ENCODE measurements around the gene NR5A1. TPM values are rescaled to one million over a fixed set of nuclear protein-coding genes. Genes with fewer than 3 reads are reported as not detected.

The NR5A1 gene
- total and polyA plus RNA-seq, 2 experiments from 2014 or later: 0.21 TPM; not detected in 1

GRCh38 chr9:124485201-124485600, 22.0 kb downstream of the NR5A1 start:
- Mint-ChIP-seq H3K27me3 (ENCODE audit: insufficient read depth, low read depth, poor library complexity) (peaks cover 28% of the 10 kb centered on the region), H3K9me3 (no peaks in the 10 kb centered on the region), H3K4me3 (no peak overlapping the region), H3K36me3 (ENCODE audit: low read depth) (no peaks in the 10 kb centered on the region; the same call in 2 of the 3 replicates), H3K4me1 (peaks cover 33% of the 10 kb centered on the region), H3K27ac (no peak overlapping the region)
- TF ChIP-seq, protein P1, sequence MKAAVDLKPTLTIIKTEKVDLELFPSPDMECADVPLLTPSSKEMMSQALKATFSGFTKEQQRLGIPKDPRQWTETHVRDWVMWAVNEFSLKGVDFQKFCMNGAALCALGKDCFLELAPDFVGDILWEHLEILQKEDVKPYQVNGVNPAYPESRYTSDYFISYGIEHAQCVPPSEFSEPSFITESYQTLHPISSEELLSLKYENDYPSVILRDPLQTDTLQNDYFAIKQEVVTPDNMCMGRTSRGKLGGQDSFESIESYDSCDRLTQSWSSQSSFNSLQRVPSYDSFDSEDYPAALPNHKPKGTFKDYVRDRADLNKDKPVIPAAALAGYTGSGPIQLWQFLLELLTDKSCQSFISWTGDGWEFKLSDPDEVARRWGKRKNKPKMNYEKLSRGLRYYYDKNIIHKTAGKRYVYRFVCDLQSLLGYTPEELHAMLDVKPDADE (IDR thresholded peaks at IDR 0.05): no peak
- TF ChIP-seq NANOG (IDR thresholded peaks at IDR 0.05; ENCODE audit: borderline replicate concordance) (no peak), POLR2AphosphoS5 (IDR thresholded peaks at IDR 0.05; ENCODE audit: low read depth) (no peak), REST (IDR thresholded peaks at IDR 0.05; ENCODE audit: unreplicated experiment) (no peak), ZNF331 (CRISPR knock-in tag; IDR thresholded peaks at IDR 0.05; ENCODE audit: low read depth) (no peak), JUNB (IDR thresholded peaks at IDR 0.05; ENCODE audit: unreplicated experiment) (no peak)
- no peaks in the 10 kb centered on the region for H3K36me3 ChIP-seq (ENCODE audit: insufficient read depth)
- 0 out of 2 replicates have a peak, but pooled peaks cover 3% of the 10 kb centered on the region for H3F3A ChIP-seq (replicated peaks; ENCODE audit: low read depth)
- ATAC-seq (no peak), DNase-seq (ENCODE audit: low spot score) (no peak)
- H3K4me2 ChIP-seq: no peak overlapping the region
- H2AFZ ChIP-seq: no peak overlapping the region
- peaks cover 22% of the 10 kb centered on the region for H3K4me1 ChIP-seq (ENCODE audit: insufficient read depth)
- H3K27ac ChIP-seq (ENCODE audit: low read depth): no peak overlapping the region
- H3K4me3 ChIP-seq: no peak overlapping the region
- no peaks in the 10 kb centered on the region for H4K20me1 ChIP-seq (replicated peaks; ENCODE audit: insufficient read depth)
- H3K79me2 ChIP-seq (replicated peaks; ENCODE audit: insufficient read depth): no peaks in the 10 kb centered on the region
- H3K9me2 ChIP-seq (ENCODE audit: insufficient read depth): no peaks in the 10 kb centered on the region
- H3K27me3 ChIP-seq (ENCODE audit: insufficient read depth): peaks cover 18% of the 10 kb centered on the region

GRCh38 chr9:124483481-124483880, 23.7 kb downstream of the NR5A1 start:
- DNase-seq (ENCODE audit: low spot score): no peak
- H3K9me3 Mint-ChIP-seq: no peaks in the 10 kb centered on the region
- Histone ChIP-seq H3K4me2 (no peak overlapping the region), H2AFZ (no peak overlapping the region), H3K27ac (ENCODE audit: low read depth) (no peak overlapping the region), H4K20me1 (replicated peaks; ENCODE audit: insufficient read depth) (no peaks in the 10 kb centered on the region), H3K27me3 (ENCODE audit: insufficient read depth) (peaks cover 35% of the 10 kb centered on the region), H3K4me1 (ENCODE audit: insufficient read depth) (peaks cover 26% of the 10 kb centered on the region), H3K4me3 (no peak overlapping the region), H3K9me2 (ENCODE audit: insufficient read depth) (no peaks in the 10 kb centered on the region), H3F3A (replicated peaks; ENCODE audit: low read depth) (0 out of 2 replicates have a peak, but pooled peaks cover 2% of the 10 kb centered on the region), H3K79me2 (replicated peaks; ENCODE audit: insufficient read depth) (no peaks in the 10 kb centered on the region), H3K36me3 (ENCODE audit: insufficient read depth) (no peaks in the 10 kb centered on the region)
- no peak overlapping the region; the same call in 2 of the 3 replicates for H3K4me3 Mint-ChIP-seq
- H3K27ac Mint-ChIP-seq: no peak overlapping the region
- peaks cover 32% of the 10 kb centered on the region for H3K4me1 Mint-ChIP-seq
- H3K27me3 Mint-ChIP-seq (ENCODE audit: insufficient read depth, low read depth, poor library complexity): peaks cover 38% of the 10 kb centered on the region
- H3K36me3 Mint-ChIP-seq (ENCODE audit: low read depth): no peaks in the 10 kb centered on the region; the same call in 2 of the 3 replicates
- ATAC-seq: no peak
- TF ChIP-seq ZNF114 (CRISPR knock-in tag; IDR thresholded peaks at IDR 0.05) (no peak), POLR2AphosphoS5 (IDR thresholded peaks at IDR 0.05; ENCODE audit: low read depth) (no peak), CTCF (conservative IDR thresholded peaks at IDR 0.05; ENCODE audit: low read depth in 2 of 2) (no peak), JUNB (IDR thresholded peaks at IDR 0.05; ENCODE audit: unreplicated experiment) (no peak)
- TF ChIP-seq, protein P2, sequence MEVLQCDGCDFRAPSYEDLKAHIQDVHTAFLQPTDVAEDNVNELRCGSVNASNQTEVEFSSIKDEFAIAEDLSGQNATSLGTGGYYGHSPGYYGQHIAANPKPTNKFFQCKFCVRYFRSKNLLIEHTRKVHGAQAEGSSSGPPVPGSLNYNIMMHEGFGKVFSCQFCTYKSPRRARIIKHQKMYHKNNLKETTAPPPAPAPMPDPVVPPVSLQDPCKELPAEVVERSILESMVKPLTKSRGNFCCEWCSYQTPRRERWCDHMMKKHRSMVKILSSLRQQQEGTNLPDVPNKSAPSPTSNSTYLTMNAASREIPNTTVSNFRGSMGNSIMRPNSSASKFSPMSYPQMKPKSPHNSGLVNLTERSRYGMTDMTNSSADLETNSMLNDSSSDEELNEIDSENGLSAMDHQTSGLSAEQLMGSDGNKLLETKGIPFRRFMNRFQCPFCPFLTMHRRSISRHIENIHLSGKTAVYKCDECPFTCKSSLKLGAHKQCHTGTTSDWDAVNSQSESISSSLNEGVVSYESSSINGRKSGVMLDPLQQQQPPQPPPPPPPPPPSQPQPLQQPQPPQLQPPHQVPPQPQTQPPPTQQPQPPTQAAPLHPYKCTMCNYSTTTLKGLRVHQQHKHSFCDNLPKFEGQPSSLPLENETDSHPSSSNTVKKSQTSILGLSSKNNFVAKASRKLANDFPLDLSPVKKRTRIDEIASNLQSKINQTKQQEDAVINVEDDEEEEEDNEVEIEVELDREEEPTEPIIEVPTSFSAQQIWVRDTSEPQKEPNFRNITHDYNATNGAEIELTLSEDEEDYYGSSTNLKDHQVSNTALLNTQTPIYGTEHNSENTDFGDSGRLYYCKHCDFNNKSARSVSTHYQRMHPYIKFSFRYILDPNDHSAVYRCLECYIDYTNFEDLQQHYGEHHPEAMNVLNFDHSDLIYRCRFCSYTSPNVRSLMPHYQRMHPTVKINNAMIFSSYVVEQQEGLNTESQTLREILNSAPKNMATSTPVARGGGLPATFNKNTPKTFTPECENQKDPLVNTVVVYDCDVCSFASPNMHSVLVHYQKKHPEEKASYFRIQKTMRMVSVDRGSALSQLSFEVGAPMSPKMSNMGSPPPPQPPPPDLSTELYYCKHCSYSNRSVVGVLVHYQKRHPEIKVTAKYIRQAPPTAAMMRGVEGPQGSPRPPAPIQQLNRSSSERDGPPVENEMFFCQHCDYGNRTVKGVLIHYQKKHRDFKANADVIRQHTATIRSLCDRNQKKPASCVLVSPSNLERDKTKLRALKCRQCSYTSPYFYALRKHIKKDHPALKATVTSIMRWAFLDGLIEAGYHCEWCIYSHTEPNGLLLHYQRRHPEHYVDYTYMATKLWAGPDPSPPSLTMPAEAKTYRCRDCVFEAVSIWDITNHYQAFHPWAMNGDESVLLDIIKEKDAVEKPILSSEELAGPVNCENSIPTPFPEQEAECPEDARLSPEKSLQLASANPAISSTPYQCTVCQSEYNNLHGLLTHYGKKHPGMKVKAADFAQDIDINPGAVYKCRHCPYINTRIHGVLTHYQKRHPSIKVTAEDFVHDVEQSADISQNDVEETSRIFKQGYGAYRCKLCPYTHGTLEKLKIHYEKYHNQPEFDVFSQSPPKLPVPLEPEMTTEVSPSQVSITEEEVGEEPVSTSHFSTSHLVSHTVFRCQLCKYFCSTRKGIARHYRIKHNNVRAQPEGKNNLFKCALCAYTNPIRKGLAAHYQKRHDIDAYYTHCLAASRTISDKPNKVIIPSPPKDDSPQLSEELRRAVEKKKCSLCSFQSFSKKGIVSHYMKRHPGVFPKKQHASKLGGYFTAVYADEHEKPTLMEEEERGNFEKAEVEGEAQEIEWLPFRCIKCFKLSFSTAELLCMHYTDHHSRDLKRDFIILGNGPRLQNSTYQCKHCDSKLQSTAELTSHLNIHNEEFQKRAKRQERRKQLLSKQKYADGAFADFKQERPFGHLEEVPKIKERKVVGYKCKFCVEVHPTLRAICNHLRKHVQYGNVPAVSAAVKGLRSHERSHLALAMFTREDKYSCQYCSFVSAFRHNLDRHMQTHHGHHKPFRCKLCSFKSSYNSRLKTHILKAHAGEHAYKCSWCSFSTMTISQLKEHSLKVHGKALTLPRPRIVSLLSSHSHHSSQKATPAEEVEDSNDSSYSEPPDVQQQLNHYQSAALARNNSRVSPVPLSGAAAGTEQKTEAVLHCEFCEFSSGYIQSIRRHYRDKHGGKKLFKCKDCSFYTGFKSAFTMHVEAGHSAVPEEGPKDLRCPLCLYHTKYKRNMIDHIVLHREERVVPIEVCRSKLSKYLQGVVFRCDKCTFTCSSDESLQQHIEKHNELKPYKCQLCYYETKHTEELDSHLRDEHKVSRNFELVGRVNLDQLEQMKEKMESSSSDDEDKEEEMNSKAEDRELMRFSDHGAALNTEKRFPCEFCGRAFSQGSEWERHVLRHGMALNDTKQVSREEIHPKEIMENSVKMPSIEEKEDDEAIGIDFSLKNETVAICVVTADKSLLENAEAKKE (CRISPR knock-in tag; IDR thresholded peaks at IDR 0.05): no peak

Measured in GM23338 (cell line).